Measurements from ENCODE around the gene CDH23. TPM values are rescaled to one million over a fixed set of nuclear protein-coding genes. Genes with fewer than 3 reads are reported as not detected.

CDH23 gene
- total RNA-seq, 1 experiment from 2014 or later, result 2.9 TPM

- Mint-ChIP-seq H3K27me3 (ENCODE audit: low read depth) (no peaks in the 10 kb centered on the region), H3K27ac (peak overlapping the region; percentile 2; the same call in 1 of the 2 replicates), H3K4me1 (peaks cover 42% of the 10 kb centered on the region)
These were observed 209.7 kb downstream of the CDH23 start for GRCh38 chr10:71606257-71607081.

GRCh38 chr10:71607082-71607443, 210.3 kb downstream of the CDH23 start:
- Mint-ChIP-seq H3K27me3 (ENCODE audit: low read depth) (no peaks in the 10 kb centered on the region), H3K27ac (no peak overlapping the region), H3K9me3 (no peaks in the 10 kb centered on the region), H3K36me3 (no peaks in the 10 kb centered on the region), H3K4me1 (peaks cover 42% of the 10 kb centered on the region), H3K4me3 (no peak overlapping the region)
- DNase-seq (ENCODE audit: low spot score) (no peak), ATAC-seq (no peak)
- POLR2A ChIA-PET, result no interaction called here
- TF ChIP-seq FOXP1 (CRISPR knock-in tag; IDR thresholded peaks at IDR 0.05; ENCODE audit: borderline replicate concordance) (no peak), ZBTB21 (CRISPR knock-in tag; IDR thresholded peaks at IDR 0.05; ENCODE audit: borderline replicate concordance) (no peak), PRRX2 (CRISPR knock-in tag; IDR thresholded peaks at IDR 0.05) (no peak), CREB1 (CRISPR knock-in tag; IDR thresholded peaks at IDR 0.05) (no peak), ZNF423 (CRISPR knock-in tag; IDR thresholded peaks at IDR 0.05) (no peak), ZNF671 (CRISPR knock-in tag; IDR thresholded peaks at IDR 0.05) (no peak), GABPB1 (CRISPR knock-in tag; IDR thresholded peaks at IDR 0.05) (no peak), CDX4 (CRISPR knock-in tag; IDR thresholded peaks at IDR 0.05; ENCODE audit: borderline replicate concordance) (no peak), ETV6 (CRISPR knock-in tag; IDR thresholded peaks at IDR 0.05) (no peak), USF1 (CRISPR knock-in tag; IDR thresholded peaks at IDR 0.05) (no peak)
- TF ChIP-seq, protein P1, sequence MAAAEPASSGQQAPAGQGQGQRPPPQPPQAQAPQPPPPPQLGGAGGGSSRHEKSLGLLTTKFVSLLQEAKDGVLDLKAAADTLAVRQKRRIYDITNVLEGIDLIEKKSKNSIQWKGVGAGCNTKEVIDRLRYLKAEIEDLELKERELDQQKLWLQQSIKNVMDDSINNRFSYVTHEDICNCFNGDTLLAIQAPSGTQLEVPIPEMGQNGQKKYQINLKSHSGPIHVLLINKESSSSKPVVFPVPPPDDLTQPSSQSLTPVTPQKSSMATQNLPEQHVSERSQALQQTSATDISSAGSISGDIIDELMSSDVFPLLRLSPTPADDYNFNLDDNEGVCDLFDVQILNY (CRISPR knock-in tag; IDR thresholded peaks at IDR 0.05), result no peak
- TF ChIP-seq, protein P2, sequence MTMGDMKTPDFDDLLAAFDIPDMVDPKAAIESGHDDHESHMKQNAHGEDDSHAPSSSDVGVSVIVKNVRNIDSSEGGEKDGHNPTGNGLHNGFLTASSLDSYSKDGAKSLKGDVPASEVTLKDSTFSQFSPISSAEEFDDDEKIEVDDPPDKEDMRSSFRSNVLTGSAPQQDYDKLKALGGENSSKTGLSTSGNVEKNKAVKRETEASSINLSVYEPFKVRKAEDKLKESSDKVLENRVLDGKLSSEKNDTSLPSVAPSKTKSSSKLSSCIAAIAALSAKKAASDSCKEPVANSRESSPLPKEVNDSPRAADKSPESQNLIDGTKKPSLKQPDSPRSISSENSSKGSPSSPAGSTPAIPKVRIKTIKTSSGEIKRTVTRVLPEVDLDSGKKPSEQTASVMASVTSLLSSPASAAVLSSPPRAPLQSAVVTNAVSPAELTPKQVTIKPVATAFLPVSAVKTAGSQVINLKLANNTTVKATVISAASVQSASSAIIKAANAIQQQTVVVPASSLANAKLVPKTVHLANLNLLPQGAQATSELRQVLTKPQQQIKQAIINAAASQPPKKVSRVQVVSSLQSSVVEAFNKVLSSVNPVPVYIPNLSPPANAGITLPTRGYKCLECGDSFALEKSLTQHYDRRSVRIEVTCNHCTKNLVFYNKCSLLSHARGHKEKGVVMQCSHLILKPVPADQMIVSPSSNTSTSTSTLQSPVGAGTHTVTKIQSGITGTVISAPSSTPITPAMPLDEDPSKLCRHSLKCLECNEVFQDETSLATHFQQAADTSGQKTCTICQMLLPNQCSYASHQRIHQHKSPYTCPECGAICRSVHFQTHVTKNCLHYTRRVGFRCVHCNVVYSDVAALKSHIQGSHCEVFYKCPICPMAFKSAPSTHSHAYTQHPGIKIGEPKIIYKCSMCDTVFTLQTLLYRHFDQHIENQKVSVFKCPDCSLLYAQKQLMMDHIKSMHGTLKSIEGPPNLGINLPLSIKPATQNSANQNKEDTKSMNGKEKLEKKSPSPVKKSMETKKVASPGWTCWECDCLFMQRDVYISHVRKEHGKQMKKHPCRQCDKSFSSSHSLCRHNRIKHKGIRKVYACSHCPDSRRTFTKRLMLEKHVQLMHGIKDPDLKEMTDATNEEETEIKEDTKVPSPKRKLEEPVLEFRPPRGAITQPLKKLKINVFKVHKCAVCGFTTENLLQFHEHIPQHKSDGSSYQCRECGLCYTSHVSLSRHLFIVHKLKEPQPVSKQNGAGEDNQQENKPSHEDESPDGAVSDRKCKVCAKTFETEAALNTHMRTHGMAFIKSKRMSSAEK (CRISPR knock-in tag; IDR thresholded peaks at IDR 0.05; ENCODE audit: borderline replicate concordance), result no peak
- CTCF ChIA-PET, result interaction anchor here (0.9 to 6.5 kb wide), 9 partner anchors 14 to 287 kb away, joined by 3 to 53 read pairs (median 5); no protein-coding TSS in a partner anchor

More at GRCh38 chr10:71606257-71607081, 209.7 kb downstream of the CDH23 start:
- H3K36me3 Mint-ChIP-seq, result no peaks in the 10 kb centered on the region
- POLR2A ChIA-PET, result no interaction called here
- no peak for DNase-seq (ENCODE audit: low spot score)
- H3K9me3 Mint-ChIP-seq, result no peaks in the 10 kb centered on the region
- TF ChIP-seq NFATC4 (CRISPR knock-in tag; IDR thresholded peaks at IDR 0.05) (no peak), ZNF423 (CRISPR knock-in tag; IDR thresholded peaks at IDR 0.05) (peak; percentile 84)
- CTCF ChIA-PET, result interaction anchor here (1.2 to 6.5 kb wide), 7 partner anchors 15 to 286 kb away, joined by 3 to 53 read pairs (median 6); no protein-coding TSS in a partner anchor
- ATAC-seq, result no peak
- H3K4me3 Mint-ChIP-seq, result no peak overlapping the region

Data from WTC11 (cell line).